Bronchial epithelial cell (primary cell): ENCODE data around the gene NQO2. TPM values are rescaled to one million over a fixed set of nuclear protein-coding genes. Genes with fewer than 3 reads are reported as not detected.

Source experiments
- DNase-seq: peaks from one replicate; pipeline ENCODE4 v3.0.0-alpha.2; 2010; ENCODE audit warnings: low read depth
- FAIRE-seq: peaks from 2 replicates; lab custom pipeline; 2011; peaks lifted over from hg19 to GRCh38; lab: Jason Lieb, UNC
- H3K27me3 ChIP-seq: 2 replicates; pipeline ENCODE4 v1.5.1; 2011; ENCODE audit warnings: low read length; ENCODE audit not compliant: control insufficient read depth, insufficient read depth
- H3K36me3 ChIP-seq: 2 replicates; pipeline ENCODE4 v1.5.1; 2011; ENCODE audit warnings: low read length; ENCODE audit not compliant: control insufficient read depth, insufficient read depth
- H3K4me3 ChIP-seq: 2 replicates; pipeline ENCODE4 v1.5.1; 2011; ENCODE audit warnings: mild to moderate bottlenecking, low read depth, low read length, control low read depth
- total RNA-seq: library from RNA; depleted of rRNA; stranded (reverse); fragments of >200 nt; gene quantifications from 2 replicates; pipeline ENCODE4 v1.2.1, GENCODE V29; 2014
- TF ChIP-seq, protein P1 (sequence below): IDR thresholded peaks from 2 replicates; pipeline ENCODE4 v1.5.1; 2011; ENCODE audit warnings: mild to moderate bottlenecking, moderate library complexity, low read length, control low read depth, inconsistent platforms; ENCODE audit not compliant: insufficient read depth, severe bottlenecking

Gene NQO2
- total RNA-seq, 1 donor from 2014 or later, result 20.5 TPM

DNA sequence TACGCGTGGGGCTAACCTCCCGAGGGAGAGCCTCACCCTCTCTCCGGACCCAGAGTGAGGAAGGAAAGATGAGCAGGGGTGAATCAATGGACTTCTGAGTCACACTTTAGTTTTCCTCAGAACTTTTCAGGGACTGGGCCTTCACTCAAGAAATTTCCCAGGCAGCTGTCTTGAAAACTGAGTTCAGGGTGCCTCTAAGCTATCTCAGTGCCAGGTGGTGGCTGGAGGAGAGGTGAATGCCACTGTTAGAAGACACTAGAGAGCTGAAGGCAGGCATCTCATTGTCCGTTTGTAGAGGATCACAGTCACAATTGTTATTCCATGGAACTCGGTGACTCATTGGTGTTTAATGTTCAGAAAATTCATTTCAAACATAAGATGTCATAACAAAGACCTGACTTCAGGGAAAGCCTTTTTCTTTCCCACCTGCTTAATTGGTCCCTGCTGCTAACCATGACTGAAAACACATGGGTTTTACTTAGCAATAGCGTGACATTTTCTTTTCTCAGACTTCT is 23.1 kb upstream of the NQO2 start:
- TF ChIP-seq, protein P1, sequence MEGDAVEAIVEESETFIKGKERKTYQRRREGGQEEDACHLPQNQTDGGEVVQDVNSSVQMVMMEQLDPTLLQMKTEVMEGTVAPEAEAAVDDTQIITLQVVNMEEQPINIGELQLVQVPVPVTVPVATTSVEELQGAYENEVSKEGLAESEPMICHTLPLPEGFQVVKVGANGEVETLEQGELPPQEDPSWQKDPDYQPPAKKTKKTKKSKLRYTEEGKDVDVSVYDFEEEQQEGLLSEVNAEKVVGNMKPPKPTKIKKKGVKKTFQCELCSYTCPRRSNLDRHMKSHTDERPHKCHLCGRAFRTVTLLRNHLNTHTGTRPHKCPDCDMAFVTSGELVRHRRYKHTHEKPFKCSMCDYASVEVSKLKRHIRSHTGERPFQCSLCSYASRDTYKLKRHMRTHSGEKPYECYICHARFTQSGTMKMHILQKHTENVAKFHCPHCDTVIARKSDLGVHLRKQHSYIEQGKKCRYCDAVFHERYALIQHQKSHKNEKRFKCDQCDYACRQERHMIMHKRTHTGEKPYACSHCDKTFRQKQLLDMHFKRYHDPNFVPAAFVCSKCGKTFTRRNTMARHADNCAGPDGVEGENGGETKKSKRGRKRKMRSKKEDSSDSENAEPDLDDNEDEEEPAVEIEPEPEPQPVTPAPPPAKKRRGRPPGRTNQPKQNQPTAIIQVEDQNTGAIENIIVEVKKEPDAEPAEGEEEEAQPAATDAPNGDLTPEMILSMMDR, result no peak
- H3K36me3 ChIP-seq, result no peaks in the 10 kb centered on the region
- DNase-seq, result peak; percentile 86
- H3K4me3 ChIP-seq, result no peak overlapping the region
- no peaks in the 10 kb centered on the region for H3K27me3 ChIP-seq
- FAIRE-seq, result no peak

DNA sequence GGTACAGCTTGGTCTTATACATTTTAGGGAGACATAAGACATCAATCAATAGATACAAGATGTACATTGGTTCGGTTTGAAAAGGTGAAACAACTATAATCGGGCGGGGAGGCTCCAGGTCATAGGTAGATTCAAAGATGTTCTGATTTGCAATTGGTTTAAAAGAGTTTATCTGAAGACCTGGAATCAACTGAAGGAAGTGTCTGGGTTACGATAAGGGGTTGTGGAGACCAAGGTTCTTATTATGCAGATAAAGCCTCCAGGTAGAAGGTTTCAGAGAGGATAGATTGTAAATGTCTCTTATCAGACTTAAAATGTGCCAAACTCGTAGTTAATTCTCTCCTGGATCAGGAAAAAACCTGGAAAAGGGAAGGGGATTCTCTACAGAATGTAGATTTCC is 22.4 kb upstream of the NQO2 start:
- Histone ChIP-seq H3K4me3 (no peak overlapping the region), H3K27me3 (no peaks in the 10 kb centered on the region), H3K36me3 (no peaks in the 10 kb centered on the region)
- FAIRE-seq (no peak), DNase-seq (no peak)
- TF ChIP-seq, protein P1, result no peak

DNA sequence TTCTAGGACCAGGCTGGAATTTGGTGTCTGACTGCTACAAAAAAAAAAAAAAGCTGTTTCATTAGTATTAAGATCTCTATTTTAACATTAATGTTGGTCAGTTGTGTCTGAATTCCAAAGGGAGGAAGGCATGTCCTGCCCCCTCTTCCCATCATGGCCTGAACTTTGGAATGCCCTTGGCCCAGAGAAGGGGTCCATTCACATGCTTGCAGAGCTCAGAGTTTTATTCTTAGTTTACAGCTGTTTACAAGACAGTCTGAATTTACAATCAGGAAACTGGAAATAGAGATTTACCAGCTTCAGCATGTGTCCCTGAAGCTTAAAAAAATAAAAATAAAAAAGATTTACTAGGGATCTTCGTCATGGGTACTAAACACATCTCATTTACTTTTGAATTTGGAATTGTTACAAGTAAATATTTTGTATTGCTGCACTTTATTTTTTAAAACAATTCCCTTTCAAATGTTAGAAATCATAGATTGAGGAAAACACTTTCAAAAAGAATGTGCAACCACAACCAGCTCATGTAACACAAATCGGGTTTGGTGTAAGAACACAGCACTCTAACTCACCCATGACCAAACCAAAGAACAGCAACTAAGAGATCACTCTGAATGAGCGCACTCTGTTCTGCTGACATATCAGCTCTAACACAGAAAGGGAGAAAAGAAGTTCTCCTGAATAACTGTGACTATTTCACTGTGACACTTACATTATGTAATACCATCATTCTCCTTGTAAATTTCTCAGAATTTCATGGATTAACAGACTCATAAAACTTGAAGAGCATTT is 21.7 kb upstream of the NQO2 start:
- H3K4me3 ChIP-seq, result no peak overlapping the region
- TF ChIP-seq, protein P1, result no peak
- H3K27me3 ChIP-seq, result no peaks in the 10 kb centered on the region
- DNase-seq (no peak), FAIRE-seq (no peak)
- no peaks in the 10 kb centered on the region for H3K36me3 ChIP-seq

DNA sequence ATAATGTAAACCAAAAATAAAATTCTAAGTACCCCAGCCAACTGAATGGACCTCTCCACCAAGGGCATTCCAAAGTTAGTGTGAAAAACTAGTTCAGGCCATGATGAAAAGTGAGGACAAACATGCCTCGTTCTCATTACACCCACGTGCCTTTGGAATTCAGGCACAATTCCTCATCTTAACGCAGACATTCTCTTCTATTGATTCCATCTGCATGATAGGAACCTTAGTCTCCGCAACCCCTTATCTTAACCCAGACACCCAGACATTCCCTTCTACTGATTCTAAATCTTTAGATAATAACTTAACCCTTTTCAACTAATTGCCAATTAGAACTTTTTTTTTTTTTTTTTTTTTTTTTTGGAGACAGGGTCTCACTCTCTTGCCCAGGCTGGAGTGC is 20.8 kb upstream of the NQO2 start:
- H3K27me3 ChIP-seq, result no peaks in the 10 kb centered on the region
- no peaks in the 10 kb centered on the region for H3K36me3 ChIP-seq
- TF ChIP-seq, protein P1, result no peak
- no peak overlapping the region for H3K4me3 ChIP-seq
- no peak for FAIRE-seq
- DNase-seq, result no peak

DNA sequence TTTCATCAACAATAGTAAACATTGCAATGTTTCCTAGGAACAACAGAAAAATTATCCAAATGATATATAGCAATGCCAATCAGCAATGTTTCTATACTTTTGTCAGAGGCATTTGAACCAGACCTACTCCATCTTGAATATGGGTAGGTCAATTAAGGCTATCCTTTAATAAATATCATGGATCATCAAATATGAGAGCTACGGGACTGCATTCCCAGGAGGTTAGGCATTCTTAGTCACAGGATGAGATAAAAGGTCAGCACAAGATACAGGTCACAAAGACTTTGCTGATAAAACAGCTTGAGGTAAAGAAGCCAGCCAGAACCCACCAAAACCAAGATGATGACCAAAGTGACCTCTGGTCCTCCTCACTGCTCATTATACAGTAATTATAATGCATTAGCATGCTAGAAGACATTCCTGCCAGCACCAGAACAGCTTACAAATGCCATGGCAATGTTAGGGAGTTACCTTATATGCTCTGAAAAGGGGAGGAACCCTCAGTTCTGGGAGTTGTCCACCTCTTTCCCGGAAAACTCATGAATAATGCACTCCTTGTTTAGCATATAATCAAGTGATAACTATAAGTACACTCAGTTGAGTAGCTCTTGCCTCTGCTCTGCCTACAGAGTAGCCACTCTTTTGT is 19.8 kb upstream of the NQO2 start:
- DNase-seq (peak; percentile 68), FAIRE-seq (no peak)
- Histone ChIP-seq H3K4me3 (no peak overlapping the region), H3K27me3 (no peaks in the 10 kb centered on the region), H3K36me3 (no peaks in the 10 kb centered on the region)
- TF ChIP-seq, protein P1, result no peak
